ENCODE data around the gene IMPDH1.

- TF ChIP-seq, protein P1, sequence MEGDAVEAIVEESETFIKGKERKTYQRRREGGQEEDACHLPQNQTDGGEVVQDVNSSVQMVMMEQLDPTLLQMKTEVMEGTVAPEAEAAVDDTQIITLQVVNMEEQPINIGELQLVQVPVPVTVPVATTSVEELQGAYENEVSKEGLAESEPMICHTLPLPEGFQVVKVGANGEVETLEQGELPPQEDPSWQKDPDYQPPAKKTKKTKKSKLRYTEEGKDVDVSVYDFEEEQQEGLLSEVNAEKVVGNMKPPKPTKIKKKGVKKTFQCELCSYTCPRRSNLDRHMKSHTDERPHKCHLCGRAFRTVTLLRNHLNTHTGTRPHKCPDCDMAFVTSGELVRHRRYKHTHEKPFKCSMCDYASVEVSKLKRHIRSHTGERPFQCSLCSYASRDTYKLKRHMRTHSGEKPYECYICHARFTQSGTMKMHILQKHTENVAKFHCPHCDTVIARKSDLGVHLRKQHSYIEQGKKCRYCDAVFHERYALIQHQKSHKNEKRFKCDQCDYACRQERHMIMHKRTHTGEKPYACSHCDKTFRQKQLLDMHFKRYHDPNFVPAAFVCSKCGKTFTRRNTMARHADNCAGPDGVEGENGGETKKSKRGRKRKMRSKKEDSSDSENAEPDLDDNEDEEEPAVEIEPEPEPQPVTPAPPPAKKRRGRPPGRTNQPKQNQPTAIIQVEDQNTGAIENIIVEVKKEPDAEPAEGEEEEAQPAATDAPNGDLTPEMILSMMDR (IDR thresholded peaks at IDR 0.05) = no peak
- TF ChIP-seq POLR2A (IDR thresholded peaks at IDR 0.05) = no peak
- TF ChIP-seq POLR2AphosphoS5 (IDR thresholded peaks at IDR 0.05) = no peak
These were observed 40.6 kb upstream of the IMPDH1 start for GRCh38 chr7:128450409-128450808.

All from suprapubic skin (tissue), 4 donors.